ENCODE measurements around the gene OSBPL7. TPM values are rescaled to one million over a fixed set of nuclear protein-coding genes. Genes with fewer than 3 reads are reported as not detected.

OSBPL7 gene
- total RNA-seq, 1 experiment from 2014 or later = 9.1 TPM

- Histone ChIP-seq H3K4me1 (ENCODE audit: control insufficient read depth, insufficient read depth, low read length) (peaks cover 7% of the 10 kb centered on the region), H3K9me3 (ENCODE audit: control insufficient read depth, insufficient read depth, low read depth, low read length) (no peaks in the 10 kb centered on the region), H3K4me3 (ENCODE audit: low read depth in 2 of 2, low read length in 2 of 2) (no peak overlapping the region), H3K27me3 (ENCODE audit: control insufficient read depth, insufficient read depth, low read length) (no peaks in the 10 kb centered on the region), H3K36me3 (ENCODE audit: control insufficient read depth, insufficient read depth, low read length) (no peaks in the 10 kb centered on the region), H3K27ac (ENCODE audit: low read length) (no peak overlapping the region)
- no TSS peak for BruUV-seq (replicated peaks)
- no peak for DNase-seq (ENCODE audit: low read depth, low spot score)
- TF ChIP-seq SIN3A (IDR thresholded peaks at IDR 0.05; ENCODE audit: borderline replicate concordance, insufficient read depth, low read depth, low read length) (no peak), REST (IDR thresholded peaks at IDR 0.05; ENCODE audit: insufficient read depth in 1 of 2, low read depth in 2 of 2, low read length in 1 of 2) (no peak), CTCF (IDR thresholded peaks at IDR 0.05) (no peak), POLR2AphosphoS5 (IDR thresholded peaks at IDR 0.05; ENCODE audit: low read depth, low read length) (no peak), TCF7L2 (IDR thresholded peaks at IDR 0.05; ENCODE audit: low read depth, low read length) (no peak)
- ChIA-PET CTCF (interaction anchor here (0.7 kb wide), 1 partner anchor 98 kb away, joined by 5 read pairs; no protein-coding TSS in a partner anchor), POLR2A (interaction anchor here (0.6 kb wide), 1 partner anchor 482 kb away, joined by 13 read pairs; no protein-coding TSS in a partner anchor)
- no peak for ATAC-seq
- in situ Hi-C loops (cut with HindIII; ENCODE audit: low pct_unique_long_range_greater_than_20kb, low sequenced_read_pairs) (no loop called here), intact Hi-C loops (cut with micrococcal nuclease; ENCODE audit: unreplicated experiment) (no loop called here)
Measured at GRCh38 chr17:47867813-47868533, 46.4 kb upstream of the OSBPL7 start.

GRCh38 chr17:47866941-47867340 is 45.3 kb upstream of the OSBPL7 start:
- in situ Hi-C loops (cut with HindIII; ENCODE audit: low pct_unique_long_range_greater_than_20kb, low sequenced_read_pairs) = no loop called here
- BruUV-seq (replicated peaks) = no TSS peak
- CTCF ChIA-PET = interaction anchor here (0.6 kb wide), 1 partner anchor 104 kb away, joined by 5 read pairs; the partner anchor contains the start of gene CDK5RAP3

More at GRCh38 chr17:47866941-47867340, 45.3 kb upstream of the OSBPL7 start:
- intact Hi-C loops (cut with micrococcal nuclease; ENCODE audit: unreplicated experiment) = no loop called here
- no peak for DNase-seq (ENCODE audit: low read depth, low spot score)
- POLR2A ChIA-PET = no interaction called here
- Histone ChIP-seq H3K4me3 (ENCODE audit: low read depth in 2 of 2, low read length in 2 of 2) (no peak overlapping the region), H3K27me3 (ENCODE audit: control insufficient read depth, insufficient read depth, low read length) (no peaks in the 10 kb centered on the region), H3K27ac (ENCODE audit: low read length) (no peak overlapping the region), H3K36me3 (ENCODE audit: control insufficient read depth, insufficient read depth, low read length) (no peaks in the 10 kb centered on the region), H3K9me3 (ENCODE audit: control insufficient read depth, insufficient read depth, low read depth, low read length) (no peaks in the 10 kb centered on the region), H3K4me1 (ENCODE audit: control insufficient read depth, insufficient read depth, low read length) (peaks cover 10% of the 10 kb centered on the region)
- ATAC-seq = no peak
- TF ChIP-seq TCF7L2 (IDR thresholded peaks at IDR 0.05; ENCODE audit: low read depth, low read length) = no peak
- TF ChIP-seq REST (IDR thresholded peaks at IDR 0.05; ENCODE audit: insufficient read depth in 1 of 2, low read depth in 2 of 2, low read length in 1 of 2) = no peak
- no peak for TF ChIP-seq POLR2AphosphoS5 (IDR thresholded peaks at IDR 0.05; ENCODE audit: low read depth, low read length)
- no peak for TF ChIP-seq CTCF (IDR thresholded peaks at IDR 0.05)
- TF ChIP-seq SIN3A (IDR thresholded peaks at IDR 0.05; ENCODE audit: borderline replicate concordance, insufficient read depth, low read depth, low read length) = no peak

All from Panc1 (cell line).